SH-SY5Y (cell line): ENCODE data around the gene BRAT1.

Experiments used
- GATA2 ChIP-seq: IDR thresholded peaks from 2 replicates; pipeline ENCODE4 v1.6.1; 2011; ENCODE audit warnings: mild to moderate bottlenecking, low read depth, low read length
- GATA3 ChIP-seq: IDR thresholded peaks from 2 replicates; pipeline ENCODE4 v1.6.1; 2011; ENCODE audit warnings: low read depth, mild to moderate bottlenecking, low read length, moderate library complexity

The BRAT1 gene

GRCh38 chr7:2592375-2592865 lies 37.1 kb upstream of the BRAT1 start:
- TF ChIP-seq GATA2 (no peak), GATA3 (no peak)

GRCh38 chr7:2589341-2589740 lies 34.0 kb upstream of the BRAT1 start:
- TF ChIP-seq GATA2, result no peak
- TF ChIP-seq GATA3, result no peak

GRCh38 chr7:2587778-2588177 lies 32.5 kb upstream of the BRAT1 start:
- TF ChIP-seq GATA2 (no peak), GATA3 (no peak)

GRCh38 chr7:2587134-2587533 lies 31.8 kb upstream of the BRAT1 start:
- TF ChIP-seq GATA3, result no peak
- no peak for TF ChIP-seq GATA2

- TF ChIP-seq GATA3, result no peak
- no peak for TF ChIP-seq GATA2
Measured at GRCh38 chr7:2586326-2587020, 31.1 kb upstream of the BRAT1 start.

GRCh38 chr7:2585446-2585845 lies 30.1 kb upstream of the BRAT1 start:
- TF ChIP-seq GATA2 (no peak), GATA3 (no peak)

GRCh38 chr7:2583798-2584580 lies 28.7 kb upstream of the BRAT1 start:
- TF ChIP-seq GATA2 (no peak), GATA3 (no peak)

- no peak for TF ChIP-seq GATA2
- no peak for TF ChIP-seq GATA3
Measured at GRCh38 chr7:2582006-2582735, 26.8 kb upstream of the BRAT1 start.

- no peak for TF ChIP-seq GATA2
- TF ChIP-seq GATA3, result no peak
Measured at GRCh38 chr7:2580636-2581035, 25.3 kb upstream of the BRAT1 start.

- no peak for TF ChIP-seq GATA2
- TF ChIP-seq GATA3, result no peak
Measured at GRCh38 chr7:2577914-2578680, 22.8 kb upstream of the BRAT1 start.

GRCh38 chr7:2576742-2577491 lies 21.6 kb upstream of the BRAT1 start:
- TF ChIP-seq GATA2, result no peak

GRCh38 chr7:2575733-2576340 lies 20.5 kb upstream of the BRAT1 start:
- TF ChIP-seq GATA2 (no peak), GATA3 (no peak)

GRCh38 chr7:2575046-2575732 lies 19.9 kb upstream of the BRAT1 start:
- TF ChIP-seq GATA2, result no peak
- no peak for TF ChIP-seq GATA3
